ENCODE results near the gene TUBAL3.
A peak's percentile ranks its signal among the peaks of the same experiment; 100 is the strongest.

TUBAL3 gene

DNA sequence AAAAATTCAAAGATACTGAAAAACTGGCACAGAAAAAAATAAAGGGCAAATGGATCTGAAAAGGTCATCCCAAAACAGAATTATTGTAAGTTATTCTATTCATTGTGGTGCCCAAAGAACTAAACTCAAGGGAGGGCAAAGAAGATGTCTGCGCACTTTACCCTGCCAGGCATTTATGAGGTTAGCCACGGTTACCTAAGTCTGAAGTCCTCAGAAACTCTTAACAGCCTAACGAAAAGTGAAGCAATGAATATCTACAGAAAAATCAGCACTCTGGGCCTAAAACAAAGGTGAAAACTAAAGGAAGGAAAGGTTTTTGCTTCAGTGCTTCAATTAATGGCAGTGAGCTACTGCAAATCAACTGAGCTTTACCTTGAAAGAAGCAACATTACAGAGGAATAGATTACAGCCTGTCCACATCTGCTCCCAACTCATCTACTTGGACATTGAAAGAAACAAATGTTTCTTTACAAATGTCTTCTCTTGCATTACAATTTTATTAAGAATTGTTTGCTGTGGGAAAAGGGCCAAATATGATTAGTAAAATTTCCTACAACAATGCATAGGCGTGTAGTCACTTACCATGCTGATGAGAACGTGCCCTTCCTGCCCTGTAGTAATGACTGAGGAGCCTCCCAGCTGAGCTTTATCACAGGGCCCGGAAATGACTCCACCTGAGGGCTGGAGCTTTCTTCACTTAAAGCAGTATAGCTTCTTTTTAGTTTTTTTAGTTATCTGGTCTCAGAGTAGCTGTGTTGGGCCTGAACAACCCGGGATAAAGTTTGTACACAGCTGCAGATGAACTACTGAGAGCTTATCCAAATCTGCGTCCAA lies at the start of gene TUBAL3:
Gene TUBAL3, minus strand, starts transcription at position 621 of the 834 bp plus-strand sequence. Its CDS starts 36 bp downstream, at position 585.
- DNase-seq, result no peak

DNA sequence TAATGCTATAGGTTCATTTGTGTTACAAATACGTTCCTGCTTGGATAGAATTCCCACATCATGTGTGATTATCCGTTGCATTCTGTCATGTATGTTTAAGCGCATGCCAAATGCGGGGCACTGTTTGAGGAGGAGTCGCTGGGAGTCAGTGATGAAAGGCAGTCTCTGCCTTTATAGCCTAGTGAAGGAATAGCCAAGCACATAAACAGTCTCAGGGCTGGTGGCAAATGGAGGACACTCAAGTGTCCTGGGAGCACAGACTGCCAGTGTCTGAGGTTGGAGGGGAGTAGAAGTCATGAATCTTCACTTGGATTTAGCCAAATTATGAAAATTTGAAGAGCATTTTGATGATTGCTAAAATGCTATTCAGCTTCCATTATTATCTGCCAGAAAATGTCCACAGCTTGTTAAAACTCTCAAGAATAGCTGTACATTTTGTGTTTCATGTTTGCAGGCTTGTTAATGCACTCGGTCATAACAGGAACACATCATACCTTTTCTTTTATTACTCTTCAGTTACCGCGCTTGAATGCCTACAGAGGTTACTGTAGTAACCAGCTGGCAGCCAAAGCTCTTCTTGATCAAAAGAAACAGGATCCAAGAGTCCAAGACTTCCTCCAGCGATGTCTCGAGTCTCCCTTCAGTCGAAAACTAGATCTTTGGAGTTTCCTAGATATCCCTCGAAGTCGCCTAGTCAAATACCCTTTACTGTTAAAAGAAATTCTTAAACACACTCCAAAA lies 49.3 kb upstream of the TUBAL3 start:
- DNase-seq, result no peak

DNA sequence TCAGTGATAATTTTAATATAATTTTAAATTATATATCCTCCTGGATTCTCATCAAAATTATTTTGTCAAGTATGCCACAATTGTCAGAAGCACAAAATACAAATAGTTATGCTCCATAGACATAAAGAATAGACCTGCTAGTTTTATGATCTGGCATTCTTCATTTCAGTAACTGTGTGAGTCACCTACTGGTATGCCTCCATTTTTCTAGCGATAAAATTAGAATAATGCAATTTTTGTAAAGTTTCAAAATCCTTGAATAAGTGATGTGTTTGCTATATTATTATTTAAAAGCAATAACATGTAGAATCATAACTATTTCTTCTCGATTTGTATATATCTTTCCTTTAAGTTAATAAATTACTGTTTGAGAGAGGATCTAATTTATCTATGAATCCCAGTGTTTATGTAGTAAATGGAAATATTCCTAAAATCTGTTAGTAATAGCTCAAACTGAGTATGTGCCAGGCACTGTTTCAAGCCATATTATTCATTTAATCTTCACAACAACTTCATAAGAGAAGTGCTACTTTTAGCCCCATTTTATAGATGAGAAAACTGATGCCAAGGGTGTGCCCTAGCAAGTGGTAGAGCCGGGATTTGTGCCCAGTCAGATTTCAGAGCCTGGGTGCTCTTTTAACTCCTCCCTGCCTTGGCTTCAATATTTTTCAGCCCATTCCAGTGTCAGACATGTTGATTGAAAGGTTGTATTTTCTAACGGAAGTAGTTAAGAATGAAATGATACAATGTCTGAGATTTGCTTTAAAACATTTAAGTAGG lies 46.2 kb upstream of the TUBAL3 start:
- DNase-seq, result no peak

GRCh38 chr10:5449823-5450222 lies 45.2 kb upstream of the TUBAL3 start:
- DNase-seq, result no peak

GRCh38 chr10:5449227-5449626 lies 44.6 kb upstream of the TUBAL3 start:
- DNase-seq, result no peak

GRCh38 chr10:5448333-5449001 lies 43.8 kb upstream of the TUBAL3 start:
- DNase-seq, result no peak

GRCh38 chr10:5447611-5448071 lies 43.0 kb upstream of the TUBAL3 start:
- no peak for DNase-seq

- no peak for DNase-seq
These were observed 42.4 kb upstream of the TUBAL3 start for GRCh38 chr10:5447056-5447455.

- peak; percentile 81 for DNase-seq
These were observed 41.8 kb upstream of the TUBAL3 start for GRCh38 chr10:5446390-5446926.

DNA sequence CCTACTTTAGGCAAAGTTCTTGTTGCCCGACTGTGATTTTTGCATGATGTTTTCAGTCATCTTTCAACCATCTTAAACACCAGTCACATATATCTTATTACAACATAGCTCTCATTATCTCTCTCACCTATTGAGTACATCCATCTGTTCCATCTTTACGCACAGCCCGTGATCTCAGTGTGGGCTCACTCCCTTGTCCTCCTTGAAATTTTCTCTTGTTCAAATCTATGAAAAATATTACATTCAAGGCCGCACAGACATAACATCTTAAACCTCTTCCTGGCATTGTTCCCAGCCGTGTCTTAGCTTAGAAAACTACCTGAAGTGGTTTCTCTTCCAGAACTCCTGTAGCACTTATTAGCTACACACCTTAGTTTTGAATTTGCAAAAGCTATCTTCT lies 40.4 kb upstream of the TUBAL3 start:
- DNase-seq, result no peak

DNA sequence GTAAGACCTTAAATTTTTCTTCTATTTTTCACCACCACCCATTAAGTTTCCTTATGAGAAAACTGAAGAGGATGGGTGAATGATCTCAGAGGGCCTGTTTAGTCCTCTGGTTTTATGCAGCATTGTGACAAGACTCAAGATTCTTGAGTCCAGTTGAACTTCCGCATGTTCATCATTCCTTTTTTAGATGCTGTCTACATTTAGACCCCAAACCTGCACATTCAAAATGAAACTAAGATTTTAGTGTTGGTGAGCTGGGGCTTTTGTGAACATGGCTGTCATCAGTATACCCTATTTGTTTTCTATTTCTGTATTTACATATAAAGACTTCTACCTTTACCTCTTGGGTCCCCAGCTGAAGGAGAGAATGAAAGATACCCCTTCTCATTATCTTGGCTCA lies 38.8 kb upstream of the TUBAL3 start:
- no peak for DNase-seq

DNA sequence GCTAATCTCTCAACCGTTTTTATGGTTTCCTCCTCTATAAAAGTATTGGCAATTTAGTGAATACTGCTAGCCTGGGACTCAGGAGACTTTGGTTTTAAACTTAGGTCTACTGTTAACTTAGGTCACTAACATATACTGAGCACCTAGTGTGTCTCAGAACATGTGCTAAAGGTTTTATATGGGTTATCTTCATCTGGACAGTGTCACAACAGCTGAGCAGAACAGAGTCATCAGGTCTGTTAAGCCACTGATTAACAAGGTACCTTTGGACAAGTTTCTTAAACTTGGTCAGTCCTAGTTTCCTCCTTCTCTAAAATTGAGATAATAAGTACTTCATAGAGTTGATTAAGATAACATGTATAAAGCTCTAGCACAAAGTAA lies 38.4 kb upstream of the TUBAL3 start:
- no peak for DNase-seq

- no peak for DNase-seq
These were observed 37.7 kb upstream of the TUBAL3 start for GRCh38 chr10:5442065-5442989.

- no peak for DNase-seq
These were observed 36.5 kb upstream of the TUBAL3 start for GRCh38 chr10:5441106-5441505.

DNA sequence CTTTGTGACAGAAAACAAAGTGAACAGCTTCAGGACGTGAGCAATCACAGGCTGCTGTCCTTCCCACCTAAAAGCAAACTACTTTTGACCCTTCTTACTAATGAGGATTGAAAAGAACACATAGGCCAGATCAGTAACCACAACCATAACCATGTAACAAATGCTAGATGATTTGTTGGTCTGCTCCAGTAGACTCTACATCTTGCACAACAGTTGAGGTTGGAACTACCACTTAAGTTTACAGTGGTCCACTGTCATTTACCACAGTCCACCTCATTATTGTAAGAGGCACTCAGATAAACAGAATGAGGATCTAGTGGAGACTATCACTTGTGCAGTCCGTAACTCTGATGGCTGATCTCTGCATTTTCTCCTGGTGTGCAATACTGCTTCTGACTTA lies 35.6 kb upstream of the TUBAL3 start:
- no peak for DNase-seq

DNA sequence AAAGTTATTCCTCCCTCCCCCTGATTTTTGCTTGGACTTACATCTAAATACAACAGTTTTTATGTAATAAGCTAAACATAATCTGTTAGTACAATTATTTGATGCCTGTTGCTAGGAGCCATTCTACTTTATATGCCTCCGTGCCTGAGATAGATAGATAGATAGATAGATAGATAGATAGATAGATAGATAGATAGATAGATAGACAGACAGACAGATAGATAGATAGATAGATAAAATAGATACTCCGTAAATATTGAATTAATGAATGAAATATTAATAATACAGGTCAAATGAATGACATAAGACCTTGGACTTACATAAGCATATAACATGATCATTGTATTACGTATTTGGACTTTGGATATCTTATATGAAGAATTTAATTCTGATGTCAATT lies 30.7 kb upstream of the TUBAL3 start:
- no peak for DNase-seq

DNA sequence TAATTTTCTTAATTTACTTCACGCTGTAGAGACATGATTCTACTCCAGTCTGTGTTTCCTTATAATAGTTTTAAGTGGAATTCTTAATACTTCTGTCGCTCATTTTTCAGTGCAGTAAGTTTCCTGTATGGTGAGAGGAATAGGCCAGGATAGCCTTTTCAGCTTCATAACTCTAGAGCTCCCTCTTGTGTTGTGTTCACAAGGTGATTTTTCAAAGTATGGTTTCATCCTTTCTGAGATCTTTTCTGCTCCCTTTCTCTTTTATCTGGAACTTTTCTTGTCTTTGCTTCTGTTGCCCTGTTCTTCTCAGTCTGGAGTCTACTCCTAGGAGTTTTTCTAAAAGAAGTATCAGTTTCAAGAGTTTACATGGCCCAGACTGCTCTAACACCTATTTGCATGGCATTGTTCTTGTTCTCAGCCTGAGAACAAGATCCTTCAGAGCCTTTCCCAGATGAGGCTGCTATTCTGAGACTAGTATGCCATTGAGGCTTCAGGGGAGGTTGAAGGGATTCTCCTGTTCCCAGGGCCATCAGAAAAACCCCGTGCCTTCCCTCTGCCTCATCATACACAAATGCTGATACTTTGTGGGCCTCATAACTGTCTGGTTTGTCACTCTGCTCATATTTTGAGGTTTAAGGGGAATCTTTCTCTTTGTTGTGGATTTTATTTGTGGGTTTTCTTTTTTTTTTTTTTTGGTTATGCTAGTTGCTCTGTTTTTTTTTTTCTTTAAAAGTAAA lies 29.6 kb upstream of the TUBAL3 start:
- DNase-seq, result no peak

DNA sequence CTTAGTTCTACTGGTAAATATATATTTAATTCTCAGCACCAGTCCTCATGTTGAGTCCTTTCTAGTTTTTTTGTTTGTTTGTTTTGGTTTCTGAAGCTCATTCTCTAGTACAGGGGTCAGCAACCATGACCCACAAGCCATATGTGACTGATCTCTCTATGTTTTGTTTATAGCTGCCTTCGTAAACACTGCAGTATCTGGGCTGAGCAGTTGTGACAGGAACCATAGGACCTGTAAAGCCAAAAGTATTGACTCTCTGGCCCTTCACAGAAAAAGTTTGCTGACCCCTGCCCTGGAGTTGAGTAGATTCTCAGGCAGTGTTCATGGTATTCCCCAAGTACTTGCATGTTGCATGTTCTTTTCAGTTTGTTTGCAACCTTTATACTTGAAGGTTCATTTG lies 28.6 kb upstream of the TUBAL3 start:
- DNase-seq, result no peak

- DNase-seq, result no peak
These were observed 23.5 kb upstream of the TUBAL3 start for GRCh38 chr10:5428133-5428532.

- no peak for DNase-seq
These were observed 20.1 kb upstream of the TUBAL3 start for GRCh38 chr10:5424751-5425150.

DNA sequence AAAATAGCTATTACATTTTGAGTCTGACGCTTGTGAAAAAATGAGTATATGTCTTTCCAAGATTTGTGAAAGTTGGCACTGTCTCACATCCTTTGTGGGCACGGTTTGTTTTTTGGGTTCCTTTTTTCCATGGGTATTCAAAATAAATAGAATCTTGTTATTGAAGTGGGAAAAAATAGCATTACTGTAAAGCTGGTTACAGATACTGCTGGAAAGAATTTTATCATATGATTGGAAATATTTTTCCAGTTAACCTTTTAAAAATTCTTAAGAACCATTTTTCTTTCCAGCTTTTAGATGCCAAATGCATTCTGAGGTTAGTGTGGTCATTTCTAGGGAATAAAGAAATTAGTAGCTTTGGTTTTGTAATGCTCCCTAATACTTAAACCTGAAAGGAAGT lies 19.1 kb upstream of the TUBAL3 start:
- no peak for DNase-seq

Data from activated T-cell treated with anti-CD3 and anti-CD28 coated beads, Interleukin-2, amount 50 U/mL, for 1 hour (primary cell).